Fibroblast of skin of scalp (primary cell): ENCODE results near the gene MGMT.

ENCODE experiments used
- DNase-seq: peaks from one replicate; pipeline ENCODE4 v3.0.0-alpha.2; 2013

Gene MGMT

DNA sequence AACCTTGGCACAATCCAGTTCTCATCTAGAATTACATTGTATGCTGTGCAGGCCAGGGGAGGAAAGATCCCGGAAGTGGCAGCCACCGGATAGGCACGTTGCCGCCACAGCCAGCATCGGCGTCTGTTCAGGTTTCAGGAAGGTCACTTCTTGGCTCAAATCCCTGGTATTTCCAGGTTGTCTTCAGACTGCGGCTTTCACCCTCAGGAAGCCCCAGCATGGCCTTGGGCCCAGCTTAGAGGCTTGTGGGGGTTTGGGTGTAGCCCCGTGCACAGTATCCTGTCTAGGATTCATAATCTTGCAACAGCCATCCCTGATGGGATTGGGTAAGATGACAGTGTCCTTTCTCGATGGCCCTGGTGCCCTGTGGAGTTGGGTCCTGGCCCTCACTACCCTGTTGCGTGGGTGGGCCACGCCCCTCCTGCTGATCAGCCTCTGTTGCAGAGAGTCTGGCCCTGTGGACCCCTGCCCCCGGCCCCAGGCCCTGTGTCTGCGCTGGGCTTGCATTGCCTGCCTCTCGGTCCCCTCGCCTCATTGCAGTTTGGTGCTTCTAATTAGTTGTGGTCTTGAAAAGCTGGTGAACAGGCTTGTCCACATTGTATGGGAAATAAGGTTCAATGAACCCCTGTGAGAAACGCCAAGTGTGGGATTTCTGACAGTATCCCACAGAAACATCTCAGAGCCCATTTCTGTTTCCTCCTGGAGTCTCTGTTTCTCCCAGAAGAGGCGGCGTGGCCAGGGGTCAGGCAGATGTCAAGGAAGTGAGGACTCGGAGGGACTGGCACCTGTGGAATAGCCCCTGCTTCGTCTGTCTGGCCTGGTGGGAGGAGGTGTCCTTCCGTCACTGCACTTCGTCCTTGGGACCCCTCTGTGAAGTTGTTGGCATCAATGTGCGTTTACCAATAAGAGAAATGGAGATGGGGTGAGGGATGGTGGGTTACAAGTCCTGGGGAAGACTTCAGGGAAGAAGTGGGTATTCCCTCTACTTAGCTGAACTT lies 77.5 kb downstream of the MGMT start:
- DNase-seq, result no peak

DNA sequence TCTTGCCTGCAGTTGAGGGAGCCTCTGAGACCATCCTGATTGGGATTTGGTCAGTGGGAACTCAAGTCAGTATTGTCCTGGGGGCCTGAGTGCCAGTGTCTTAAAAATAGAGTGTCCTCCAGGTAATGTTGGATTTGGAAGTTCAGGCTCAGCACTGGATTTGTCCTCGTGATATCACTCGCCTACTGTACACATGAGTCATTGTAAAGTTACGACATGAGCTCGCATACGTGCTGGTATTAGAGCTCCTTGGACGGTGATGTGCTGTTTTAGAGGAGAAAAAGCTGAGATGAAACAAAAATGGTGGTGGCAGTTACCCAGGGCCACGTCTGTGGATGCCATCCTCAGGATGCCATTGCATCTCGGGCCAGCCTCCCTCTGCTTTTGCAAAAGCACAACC lies 78.2 kb downstream of the MGMT start:
- DNase-seq, result peak; percentile 5

DNA sequence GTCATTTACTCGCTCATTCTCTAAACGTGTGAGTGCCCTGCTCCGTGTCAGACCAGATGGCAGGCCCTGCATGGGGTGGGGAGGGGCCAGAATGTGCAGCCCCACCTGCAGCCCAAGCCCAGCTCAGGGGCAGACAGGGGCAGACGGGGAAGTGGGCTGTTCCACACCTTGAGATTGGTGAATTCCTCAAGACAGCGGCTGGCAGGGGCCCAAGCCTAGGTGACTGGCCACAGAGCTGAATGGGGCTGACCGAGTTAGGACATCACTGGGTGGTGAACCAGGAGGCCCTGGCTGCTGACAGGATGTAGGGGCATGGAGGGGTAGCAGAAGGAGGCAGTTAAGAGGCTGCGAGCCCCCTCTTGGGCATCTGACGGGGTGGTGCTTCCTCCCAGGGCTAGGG lies 79.1 kb downstream of the MGMT start:
- no peak for DNase-seq

DNA sequence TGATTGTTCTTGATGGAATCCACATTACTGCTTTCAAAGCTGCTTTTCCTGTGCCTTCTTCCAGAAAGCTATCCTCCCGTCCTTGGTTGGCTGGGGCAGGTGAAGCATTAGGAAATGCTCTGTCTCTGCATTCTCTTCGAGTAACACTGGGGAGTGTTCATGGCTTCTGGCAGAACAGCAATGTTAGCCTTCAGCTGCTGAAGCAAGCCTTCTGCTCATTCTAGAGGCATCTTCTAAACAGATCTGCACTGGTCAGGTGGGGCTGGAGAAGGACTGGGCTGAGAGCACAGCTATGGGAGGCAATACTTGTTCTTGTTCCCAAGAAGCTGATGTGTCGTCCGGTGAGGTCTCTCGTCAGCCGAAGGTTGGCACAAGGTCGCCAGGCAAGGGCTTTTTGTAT lies 80.6 kb downstream of the MGMT start:
- no peak for DNase-seq

DNA sequence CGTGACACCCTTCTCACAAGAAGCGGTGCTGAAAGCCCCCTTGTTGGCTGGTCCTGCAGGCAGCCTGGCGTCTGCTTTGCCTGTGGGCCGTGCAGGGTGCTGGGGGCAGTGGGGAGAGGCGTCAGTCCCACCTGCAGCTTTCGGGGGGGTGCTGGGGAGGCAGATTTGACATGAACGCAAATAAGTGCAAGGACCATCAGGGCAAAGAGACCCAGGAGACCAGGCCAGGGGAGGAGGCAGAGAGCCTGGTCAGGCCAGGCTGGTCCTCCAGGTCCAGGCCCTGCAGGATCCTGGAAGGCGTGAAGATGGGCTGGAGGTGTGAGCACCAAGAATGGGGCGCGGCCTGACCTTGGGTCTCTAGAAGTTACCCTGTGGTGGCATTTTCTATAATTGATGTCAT lies 81.6 kb downstream of the MGMT start:
- no peak for DNase-seq

DNA sequence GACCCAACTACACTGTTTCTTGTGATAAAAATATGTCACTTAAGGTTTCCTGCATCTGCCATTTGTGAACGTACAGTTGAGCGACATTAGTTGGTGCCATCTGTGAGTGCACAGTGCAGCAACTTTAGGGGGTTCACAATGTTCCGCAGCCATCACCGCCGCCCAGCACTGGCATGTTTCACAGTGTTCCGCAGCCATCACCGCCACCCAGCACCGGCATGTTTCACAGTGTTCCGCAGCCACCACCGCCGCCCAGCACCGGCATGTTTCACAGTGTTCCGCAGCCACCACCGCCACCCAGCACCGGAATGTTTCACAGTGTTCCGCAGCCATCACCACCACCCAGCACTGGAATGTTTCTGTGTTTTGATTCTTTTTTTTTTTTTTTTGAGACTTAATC lies 83.0 kb downstream of the MGMT start:
- DNase-seq, result no peak

DNA sequence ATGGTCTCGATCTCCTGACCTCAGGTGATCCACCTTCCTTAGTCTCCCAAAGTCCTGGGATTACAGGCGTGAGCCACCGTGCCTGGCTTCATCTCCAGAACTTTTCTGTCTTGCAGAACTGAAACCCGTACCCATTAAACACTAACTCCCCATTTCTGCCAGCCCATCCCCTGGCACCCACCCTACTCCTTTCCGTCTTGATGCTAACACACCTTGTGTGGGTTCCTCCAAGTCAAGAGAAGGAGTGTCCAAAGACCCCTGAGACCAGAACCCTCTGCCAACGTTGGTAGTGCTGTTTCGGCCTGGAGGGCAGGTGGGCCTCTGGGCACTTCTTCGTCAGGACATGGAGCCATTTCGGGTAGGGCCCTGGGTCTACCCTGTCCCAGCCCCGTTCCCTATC lies 83.6 kb downstream of the MGMT start:
- no peak for DNase-seq

DNA sequence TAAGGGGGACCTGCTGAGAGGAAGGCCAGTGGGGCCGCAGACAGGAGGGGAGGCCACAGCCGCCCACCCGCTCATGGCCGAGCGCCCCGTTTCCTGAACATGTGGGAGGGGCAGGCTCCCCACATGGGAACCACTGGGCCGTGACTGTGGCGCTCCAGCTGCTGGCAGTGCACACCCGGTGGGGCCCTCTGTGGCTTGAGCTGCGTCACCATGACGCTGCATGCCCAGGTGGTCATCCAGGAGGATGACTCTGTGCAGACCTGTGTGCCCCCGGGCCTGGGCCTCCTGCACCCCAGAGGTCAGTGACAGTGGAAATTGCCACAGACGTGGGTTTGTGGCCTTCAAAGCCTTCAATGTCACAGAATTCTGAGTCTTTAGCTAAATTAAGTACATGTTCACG lies 85.1 kb downstream of the MGMT start:
- DNase-seq, result no peak

DNA sequence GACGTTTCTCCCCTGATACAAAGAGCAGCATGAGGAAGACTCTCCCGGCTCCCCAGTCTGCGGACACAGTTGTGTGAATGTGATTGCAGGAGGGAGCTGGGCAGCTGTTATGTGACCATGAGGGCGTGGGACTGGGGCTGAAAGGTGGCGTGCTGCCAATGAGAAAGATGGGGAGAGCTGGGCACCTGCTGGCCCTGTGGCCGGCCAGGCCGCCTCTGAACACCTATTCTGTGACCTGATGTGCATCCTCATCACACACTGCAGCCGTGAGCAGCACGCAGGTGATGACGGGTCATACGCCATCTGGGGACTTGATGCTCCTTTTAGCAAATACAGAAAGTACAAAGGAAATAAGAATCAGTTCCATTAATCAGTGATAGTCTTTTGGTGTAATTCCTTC lies 86.9 kb downstream of the MGMT start:
- DNase-seq, result no peak

DNA sequence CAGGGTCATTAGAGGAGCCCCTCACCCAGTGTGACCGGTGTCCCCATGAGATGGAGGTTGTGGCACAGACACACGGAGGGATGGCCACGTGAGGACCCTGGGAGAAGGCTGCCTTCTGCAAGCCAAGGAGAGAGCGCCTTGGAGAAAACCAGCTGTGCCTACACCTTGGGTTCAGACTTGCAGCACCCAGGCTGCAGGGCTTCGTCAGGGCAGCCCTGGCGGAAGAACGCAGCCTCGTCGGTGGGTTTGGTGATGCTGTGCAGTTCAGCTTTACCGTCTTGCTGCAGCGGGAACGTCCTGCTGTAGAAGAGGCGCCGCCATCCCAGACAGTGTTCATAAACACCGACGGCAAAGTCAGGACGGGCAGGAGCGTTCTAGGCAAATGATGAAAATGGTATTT lies 89.3 kb downstream of the MGMT start:
- no peak for DNase-seq

DNA sequence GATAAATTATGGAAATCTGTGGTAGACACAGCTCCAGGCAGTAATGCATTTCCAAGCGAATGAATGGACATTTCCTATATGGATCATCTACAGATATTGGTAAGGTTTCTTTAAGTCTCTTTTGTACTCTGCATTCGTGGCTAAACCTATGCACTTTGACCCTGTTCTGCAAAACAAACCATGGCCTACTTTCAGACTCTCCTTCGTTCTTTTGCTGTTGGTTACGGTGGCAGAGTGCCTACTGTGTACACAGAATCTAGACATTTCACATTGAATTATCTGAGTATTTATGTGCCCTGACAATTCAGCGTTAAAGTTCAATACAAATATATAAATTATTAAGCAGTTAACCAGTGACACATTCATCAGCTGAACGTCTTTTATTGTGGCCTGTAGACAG lies 93.3 kb downstream of the MGMT start:
- no peak for DNase-seq

DNA sequence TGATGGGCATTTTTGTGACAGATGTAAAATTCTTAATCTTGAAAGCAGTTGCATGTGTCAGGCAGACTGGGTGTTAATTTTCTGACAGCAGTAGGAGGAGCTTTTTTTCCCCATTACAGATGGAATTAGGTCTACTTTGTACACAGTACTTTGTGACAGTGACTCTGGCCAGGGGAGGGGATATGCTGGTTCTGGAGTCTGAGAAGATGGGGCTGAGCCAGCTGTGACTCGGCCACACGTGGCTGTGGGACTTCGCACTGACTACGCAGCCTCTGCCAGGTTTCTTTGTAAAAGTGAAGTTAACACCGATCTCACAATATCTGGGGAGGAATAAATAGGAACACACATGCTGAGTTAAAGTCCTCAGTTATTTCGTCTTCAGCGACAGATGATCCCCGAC lies 95.4 kb downstream of the MGMT start:
- DNase-seq, result no peak

DNA sequence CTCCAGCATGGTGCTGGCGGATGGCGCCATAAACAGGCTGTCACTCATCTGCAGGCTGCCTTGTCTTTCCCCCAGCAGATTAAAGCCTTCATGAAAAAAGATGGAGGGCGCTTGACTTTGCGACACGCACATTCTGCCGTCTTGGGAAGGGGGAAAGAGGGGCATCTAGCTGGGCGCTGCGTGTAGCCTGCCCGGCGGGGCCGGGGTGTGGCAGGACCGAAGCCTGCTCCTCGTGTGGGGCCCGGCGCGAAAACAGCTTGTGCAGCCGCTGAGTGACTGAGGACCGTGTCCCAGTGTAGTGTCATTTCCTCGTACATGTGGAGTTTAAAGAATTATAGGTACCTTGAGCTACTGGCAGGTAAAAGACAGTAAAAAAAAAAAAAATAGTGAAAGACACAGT lies 97.9 kb downstream of the MGMT start:
- no peak for DNase-seq

DNA sequence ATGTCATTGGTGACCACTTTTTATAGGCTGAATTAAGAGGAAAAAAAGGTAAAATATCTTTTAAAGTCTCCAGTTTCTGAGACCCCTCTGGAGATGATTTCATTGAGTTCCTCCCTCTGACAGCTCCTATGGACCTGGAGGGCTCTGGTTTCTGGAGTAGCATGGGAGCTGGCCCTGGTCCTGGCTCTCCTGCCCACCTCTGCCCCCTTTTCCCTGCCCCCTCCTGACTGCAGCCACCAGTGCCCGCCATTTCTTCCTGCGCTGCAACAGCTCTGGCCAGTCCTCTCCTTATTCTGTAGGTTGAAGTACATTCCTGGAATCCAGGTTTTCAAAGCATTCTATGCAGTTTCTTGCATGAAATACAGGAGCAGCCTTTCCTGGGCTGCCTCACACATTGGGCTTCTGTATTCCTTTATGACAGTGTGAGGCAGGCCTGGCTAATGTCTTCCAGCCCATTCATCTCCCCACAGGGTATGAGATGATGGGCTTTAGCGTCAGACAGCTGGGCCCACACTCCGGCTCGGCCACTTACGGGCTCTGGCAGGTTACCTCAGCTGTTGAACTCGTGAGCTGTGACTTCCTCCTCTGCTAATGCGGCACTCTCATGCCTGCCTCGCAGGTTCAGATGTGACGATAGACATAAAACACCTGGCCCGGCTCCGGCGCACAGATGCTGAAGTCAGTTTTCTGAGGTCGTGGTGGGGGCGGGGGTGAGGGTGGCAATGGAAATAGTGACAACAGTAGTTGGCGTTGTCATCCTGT lies 101.7 kb downstream of the MGMT start:
- DNase-seq, result no peak

DNA sequence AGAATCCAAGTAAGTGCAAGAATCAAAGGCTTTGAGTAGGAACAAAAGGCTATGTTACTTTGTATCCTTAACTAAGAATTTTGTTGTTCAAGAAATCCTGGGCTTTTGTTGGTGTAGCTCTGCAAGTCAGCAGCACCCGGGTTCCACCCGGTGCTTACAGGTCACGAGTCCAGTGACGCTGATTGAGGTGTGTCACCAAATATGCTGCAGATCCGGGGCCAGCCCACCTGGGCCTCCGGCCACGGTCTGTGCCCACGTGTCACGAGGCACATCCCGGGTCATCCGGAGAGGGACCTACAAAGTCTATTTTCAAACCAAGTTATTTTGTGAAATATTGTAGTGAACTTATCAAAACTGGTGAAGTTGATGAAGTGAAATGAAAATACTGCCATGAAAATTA lies 103.1 kb downstream of the MGMT start:
- DNase-seq, result no peak

DNA sequence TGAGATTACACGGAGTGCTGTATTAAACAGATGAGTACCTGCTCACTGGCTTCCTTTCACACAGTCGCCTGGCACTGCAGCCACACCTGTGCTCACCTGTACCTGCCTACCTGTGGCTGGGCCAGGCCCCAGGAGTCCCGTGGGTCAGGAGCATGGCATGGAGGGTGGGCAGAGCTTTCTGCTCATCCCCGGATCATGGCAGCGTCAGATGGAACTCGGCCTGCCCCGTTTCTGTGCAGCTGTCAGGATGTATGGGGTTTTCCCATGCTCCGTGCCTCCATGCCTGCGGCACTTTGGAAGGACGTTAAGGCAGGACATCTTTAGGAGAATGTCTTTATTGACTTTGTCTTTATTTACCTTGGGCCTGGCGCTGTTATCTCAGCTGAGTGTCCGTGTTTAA lies 112.2 kb downstream of the MGMT start:
- DNase-seq, result no peak

DNA sequence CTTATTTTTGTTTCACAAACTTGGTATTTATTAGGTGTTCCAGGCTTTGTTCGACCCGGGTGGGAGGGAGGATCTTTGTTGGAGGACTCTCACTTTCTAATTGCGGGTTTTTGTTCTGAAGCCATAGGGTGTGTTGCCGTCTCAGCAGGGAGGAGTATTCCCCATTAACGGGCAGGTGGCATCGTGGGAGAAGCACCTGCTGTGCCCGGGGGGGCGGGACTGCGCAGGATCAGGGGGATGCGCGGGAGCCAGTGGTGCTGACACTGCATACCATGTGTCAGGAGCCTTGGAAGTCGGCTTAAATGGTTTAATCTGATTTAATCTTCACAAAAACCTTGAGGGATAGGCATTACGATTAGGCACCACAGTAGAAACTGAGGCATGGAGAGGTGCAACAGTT lies 113.0 kb downstream of the MGMT start:
- no peak for DNase-seq

DNA sequence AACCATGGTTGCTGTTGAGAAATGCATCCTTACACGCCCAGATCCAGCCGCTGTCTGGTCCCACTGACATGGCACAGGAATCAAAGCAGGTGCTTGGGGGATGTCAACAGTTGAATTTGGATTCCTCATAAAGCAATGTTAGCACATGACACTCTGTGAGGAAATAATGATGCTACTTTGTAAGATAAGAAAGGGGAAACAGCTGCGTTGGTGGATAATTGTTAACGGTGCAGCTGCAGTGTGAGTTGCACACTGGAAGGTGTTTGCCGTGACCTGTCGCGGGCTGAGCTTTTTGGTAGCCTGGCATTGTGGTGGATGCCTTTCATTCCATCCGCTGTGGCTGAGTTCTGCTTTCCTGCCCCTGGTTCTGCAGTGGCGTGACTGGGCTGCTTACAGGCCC lies 113.9 kb downstream of the MGMT start:
- no peak for DNase-seq

DNA sequence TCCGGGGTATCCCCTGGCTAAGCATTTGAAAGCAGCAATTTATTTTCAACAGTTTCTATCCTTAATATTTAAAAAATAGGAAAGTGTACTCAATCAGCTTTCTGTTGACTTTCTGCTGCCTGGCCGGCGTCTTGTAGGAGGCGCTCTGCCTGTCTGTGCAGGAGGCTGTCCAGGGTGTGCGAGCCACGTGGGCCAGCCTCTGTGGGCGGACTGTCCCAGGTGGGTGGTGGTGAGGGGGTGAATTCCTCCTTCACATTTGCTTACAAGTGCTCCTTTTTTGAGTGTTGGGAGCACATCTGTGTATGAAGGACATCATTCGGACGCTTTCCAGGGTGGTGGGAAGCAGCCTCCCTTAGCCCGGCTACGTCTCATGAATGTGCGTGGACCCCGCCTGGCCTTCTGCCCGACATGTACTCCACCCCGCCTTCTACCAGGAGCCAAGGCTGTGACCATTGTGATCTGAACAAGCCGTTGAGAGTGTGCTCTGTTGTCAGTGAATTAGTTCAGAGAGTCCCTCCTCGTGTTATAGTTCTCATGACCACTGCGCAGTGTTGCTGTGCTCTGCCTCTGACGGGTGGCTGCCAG lies 114.9 kb downstream of the MGMT start:
- DNase-seq, result no peak

DNA sequence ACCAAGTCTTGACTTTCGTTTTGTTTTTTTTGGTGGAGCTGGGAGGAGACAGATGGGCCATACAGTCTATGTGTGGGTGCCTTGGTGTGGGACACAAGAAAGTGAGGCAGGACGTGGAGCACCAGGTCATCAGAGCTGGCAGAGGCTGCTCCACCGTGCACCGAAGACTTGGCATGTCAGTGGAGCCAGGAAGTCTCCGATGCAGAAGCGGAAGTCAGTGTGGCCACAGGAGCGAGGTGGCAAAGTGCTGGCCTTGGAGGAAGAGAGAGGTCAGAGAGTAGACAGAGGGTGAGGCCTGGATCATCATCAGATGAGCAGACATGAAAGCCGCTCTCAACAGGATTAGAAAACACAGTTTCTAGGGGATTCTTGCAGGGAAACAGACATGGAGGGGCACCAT lies 116.8 kb downstream of the MGMT start:
- DNase-seq, result no peak

DNA sequence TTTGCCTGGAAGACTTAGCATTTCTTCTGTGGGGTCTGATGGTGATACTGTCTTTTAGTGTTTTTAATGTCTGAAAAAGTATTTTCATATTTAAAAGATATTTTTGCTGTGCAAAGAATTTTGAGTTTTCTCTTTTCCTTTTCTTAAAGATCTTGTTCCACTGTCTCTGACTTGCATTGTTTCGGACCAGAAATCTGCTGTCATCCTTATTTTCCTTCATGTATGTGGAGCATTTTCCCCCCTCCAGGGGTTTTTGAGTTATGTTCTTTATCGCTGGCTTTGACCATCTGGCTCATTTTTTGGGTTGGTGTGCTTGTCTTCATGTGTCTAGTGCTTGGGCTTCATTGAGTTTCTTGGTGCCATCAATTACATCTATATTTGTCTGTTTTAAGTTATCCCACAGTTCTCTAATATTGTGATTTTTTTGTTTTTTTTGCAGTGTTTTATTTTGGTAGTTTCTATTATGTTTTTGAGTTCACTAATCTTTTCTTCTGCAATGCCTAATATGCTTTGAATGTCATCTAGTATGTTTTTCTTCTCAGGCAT lies 119.9 kb downstream of the MGMT start:
- no peak for DNase-seq

DNA sequence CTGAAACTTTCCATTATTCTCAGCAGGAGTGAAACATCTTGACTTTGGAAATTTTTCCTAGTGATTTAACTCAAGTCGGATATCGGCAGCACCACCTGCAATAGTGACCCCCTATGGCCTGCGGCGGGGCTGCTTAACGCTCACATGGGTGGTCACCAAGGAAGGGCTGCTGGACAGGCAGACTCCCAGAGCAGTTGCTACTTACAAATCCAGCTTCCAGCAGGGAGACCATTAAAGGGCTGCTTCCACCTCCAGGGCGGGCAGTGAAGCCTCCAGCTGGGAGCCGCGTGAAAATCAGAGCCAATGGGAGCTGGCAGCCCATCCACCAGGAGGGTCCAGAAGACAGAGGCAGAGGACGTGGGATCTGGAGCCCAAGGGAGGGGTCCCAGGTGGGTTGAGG lies 122.5 kb downstream of the MGMT start:
- DNase-seq, result no peak

DNA sequence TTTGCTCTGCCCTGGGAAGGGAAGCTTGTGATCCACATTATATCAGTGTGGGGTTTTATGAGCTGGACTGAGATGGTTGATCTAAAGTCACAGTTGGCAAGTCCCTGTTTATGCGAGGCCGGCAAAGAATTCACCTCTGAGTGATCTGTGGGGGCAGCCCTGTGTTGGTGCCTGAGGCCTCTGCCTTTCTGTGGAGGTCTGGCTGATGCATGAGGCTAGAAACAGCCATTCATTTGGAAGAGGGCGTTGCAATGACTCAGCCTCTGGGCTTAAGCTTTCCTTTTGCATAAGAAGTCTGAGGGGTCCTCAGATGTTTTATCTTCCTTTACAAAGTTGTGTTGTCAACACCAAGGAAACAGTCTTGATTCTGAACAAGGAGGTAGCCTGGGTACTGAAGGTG lies 126.9 kb downstream of the MGMT start:
- no peak for DNase-seq
